Gastrocnemius medialis (tissue), 4 donors: ENCODE data around the gene SLC1A3.

ENCODE experiments used
- POLR2A ChIP-seq, 2 donors: fragments of 450-650 bp; IDR thresholded peaks; one replicate each; pipeline ENCODE4 v1.6.1; 2017; ENCODE audit warnings: antibody characterized with exemption in 2 of 2, mild to moderate bottlenecking in 2 of 2, moderate library complexity in 2 of 2
- TF ChIP-seq, protein P1 (sequence below), 5 experiments: fragments of 450-650 bp in 3 of 5; fragments of 200-600 bp in 2 of 5; sonication (generic) in 2 of 5; IDR thresholded peaks in 4 of 5; conservative IDR thresholded peaks in 1 of 5; 1 replicate in 4 of 5; 2 replicates in 1 of 5; pipeline ENCODE4 v1.5.1; 2016 to 2019; ENCODE audit warnings: antibody characterized with exemption in 5 of 5, mild to moderate bottlenecking in 3 of 5, moderate library complexity in 3 of 5

DNA sequence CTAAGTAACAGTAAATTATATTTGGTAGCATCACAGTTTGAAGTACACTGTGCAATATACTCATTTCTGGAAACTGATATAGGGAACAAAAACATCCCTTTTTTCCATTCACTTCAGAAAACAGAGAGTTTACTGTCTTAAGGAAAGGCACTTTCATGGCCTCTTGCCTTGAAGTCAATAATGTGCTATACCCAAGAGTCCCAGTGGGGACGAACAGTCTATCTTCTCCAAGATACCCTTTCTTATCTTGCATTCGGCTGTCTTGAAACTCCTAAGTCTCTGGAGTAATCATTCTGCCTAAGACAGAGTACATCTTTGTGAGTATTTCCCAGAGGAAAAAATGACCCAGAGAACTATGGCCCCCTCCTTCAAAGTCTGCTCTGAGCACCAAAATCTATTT lies 107.1 kb downstream of the SLC1A3 start:
- TF ChIP-seq POLR2A (IDR thresholded peaks at IDR 0.05) = no peak
- TF ChIP-seq, protein P1, sequence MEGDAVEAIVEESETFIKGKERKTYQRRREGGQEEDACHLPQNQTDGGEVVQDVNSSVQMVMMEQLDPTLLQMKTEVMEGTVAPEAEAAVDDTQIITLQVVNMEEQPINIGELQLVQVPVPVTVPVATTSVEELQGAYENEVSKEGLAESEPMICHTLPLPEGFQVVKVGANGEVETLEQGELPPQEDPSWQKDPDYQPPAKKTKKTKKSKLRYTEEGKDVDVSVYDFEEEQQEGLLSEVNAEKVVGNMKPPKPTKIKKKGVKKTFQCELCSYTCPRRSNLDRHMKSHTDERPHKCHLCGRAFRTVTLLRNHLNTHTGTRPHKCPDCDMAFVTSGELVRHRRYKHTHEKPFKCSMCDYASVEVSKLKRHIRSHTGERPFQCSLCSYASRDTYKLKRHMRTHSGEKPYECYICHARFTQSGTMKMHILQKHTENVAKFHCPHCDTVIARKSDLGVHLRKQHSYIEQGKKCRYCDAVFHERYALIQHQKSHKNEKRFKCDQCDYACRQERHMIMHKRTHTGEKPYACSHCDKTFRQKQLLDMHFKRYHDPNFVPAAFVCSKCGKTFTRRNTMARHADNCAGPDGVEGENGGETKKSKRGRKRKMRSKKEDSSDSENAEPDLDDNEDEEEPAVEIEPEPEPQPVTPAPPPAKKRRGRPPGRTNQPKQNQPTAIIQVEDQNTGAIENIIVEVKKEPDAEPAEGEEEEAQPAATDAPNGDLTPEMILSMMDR (IDR thresholded peaks at IDR 0.05 in 4 of 5, conservative IDR thresholded peaks at IDR 0.05 in 1 of 5) = no peak
